ENCODE data around the gene RTP3.

DNA sequence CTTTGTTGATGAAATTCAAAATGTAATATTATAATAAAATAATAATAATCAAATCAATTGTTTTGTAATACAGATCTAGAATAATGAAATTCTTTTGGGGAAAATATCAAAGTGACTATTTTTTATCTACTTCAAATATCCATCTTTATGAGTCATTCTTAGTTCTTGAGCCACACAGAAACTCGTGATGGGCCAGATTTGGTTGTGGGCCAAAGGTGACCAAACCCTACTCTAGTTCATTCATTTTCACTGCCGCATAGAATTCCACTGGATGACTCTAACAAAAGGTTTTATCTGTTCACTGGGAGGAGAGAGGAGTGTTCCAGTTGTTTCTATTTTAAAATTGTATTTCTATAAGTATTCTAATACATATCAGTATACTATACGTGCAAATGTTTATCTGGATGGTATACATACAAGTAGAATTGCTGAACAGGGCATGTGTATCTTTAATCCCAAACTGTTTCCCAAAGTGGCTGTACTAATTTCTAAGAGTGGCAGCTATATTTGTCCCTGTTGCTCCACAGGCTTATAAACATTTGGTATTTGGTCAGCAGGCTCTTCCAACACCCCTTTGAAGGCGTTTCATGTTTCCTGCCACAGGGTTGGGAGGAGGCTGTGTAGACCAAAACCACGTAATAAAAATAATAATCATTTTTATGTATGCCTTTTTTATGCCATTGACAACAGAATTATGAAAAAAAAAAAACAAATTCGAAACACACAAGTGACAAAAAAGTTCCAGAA is 7.3 kb upstream of the RTP3 start:
- TF ChIP-seq ZNF274 (IDR thresholded peaks at IDR 0.05; ENCODE audit: low read depth, low read length) (no peak), POLR2A (IDR thresholded peaks at IDR 0.05; ENCODE audit: borderline replicate concordance, extremely low read depth, insufficient read depth, insufficient read length) (no peak), SIN3A (IDR thresholded peaks at IDR 0.05; ENCODE audit: low read depth) (no peak)
- TF ChIP-seq, protein P1, sequence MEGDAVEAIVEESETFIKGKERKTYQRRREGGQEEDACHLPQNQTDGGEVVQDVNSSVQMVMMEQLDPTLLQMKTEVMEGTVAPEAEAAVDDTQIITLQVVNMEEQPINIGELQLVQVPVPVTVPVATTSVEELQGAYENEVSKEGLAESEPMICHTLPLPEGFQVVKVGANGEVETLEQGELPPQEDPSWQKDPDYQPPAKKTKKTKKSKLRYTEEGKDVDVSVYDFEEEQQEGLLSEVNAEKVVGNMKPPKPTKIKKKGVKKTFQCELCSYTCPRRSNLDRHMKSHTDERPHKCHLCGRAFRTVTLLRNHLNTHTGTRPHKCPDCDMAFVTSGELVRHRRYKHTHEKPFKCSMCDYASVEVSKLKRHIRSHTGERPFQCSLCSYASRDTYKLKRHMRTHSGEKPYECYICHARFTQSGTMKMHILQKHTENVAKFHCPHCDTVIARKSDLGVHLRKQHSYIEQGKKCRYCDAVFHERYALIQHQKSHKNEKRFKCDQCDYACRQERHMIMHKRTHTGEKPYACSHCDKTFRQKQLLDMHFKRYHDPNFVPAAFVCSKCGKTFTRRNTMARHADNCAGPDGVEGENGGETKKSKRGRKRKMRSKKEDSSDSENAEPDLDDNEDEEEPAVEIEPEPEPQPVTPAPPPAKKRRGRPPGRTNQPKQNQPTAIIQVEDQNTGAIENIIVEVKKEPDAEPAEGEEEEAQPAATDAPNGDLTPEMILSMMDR (IDR thresholded peaks at IDR 0.05 in 2 of 3, conservative IDR thresholded peaks at IDR 0.05 in 1 of 3; ENCODE audit: borderline replicate concordance in 1 of 3, insufficient read depth in 1 of 3, low read depth in 2 of 3, low read length in 2 of 3) = no peak
